CD4-positive, alpha-beta T cell (primary cell): ENCODE measurements around the gene MYT1. TPM values are rescaled to one million over a fixed set of nuclear protein-coding genes. Genes with fewer than 3 reads are reported as not detected.

Experiments
- ATAC-seq: fragments of 200-7000 bp; cut with Tn5 transposase; one replicate; pipeline ENCODE4 v1.10.0; 2022; ENCODE audit warnings: mild to moderate bottlenecking; ENCODE audit not compliant: poor library complexity
- CTCF ChIA-PET: fragments of 350-600 bp; sonication (Branson Sonifier 250); formaldehyde crosslinking; loops from one replicate; lab custom pipeline; 2021; ENCODE audit warnings: antibody characterized with exemption, inconsistent platforms; lab: Charles Lee
- POLR2A ChIA-PET: fragments of 350-600 bp; sonication (Branson Sonifier 250); formaldehyde crosslinking; loops from one replicate; lab custom pipeline; 2021; ENCODE audit warnings: antibody characterized with exemption, inconsistent platforms; lab: Charles Lee
- DNase-seq, 14 experiments: peaks; one replicate each; pipeline ENCODE4 v3.0.0-alpha.2; 2013 to 2020; ENCODE audit warnings: mixed read lengths in 2 of 14
- H3K27ac ChIP-seq, 2 donors: one replicate each; pipeline versions ENCODE4 v1.5.1 to v1.7.0; 2013; ENCODE audit warnings: low read length in 2 of 2, low read depth in 1 of 2, mild to moderate bottlenecking in 1 of 2
- H3K27me3 ChIP-seq, 2 experiments: 1 replicate in 1 of 2; 2 replicates in 1 of 2; pipeline versions ENCODE4 v1.6.1 to v1.7.0; 2013; ENCODE audit warnings: low read length in 2 of 2, control low read depth in 1 of 2, mild to moderate bottlenecking in 1 of 2, moderate library complexity in 1 of 2; ENCODE audit not compliant: insufficient read depth in 2 of 2, control insufficient read depth in 1 of 2
- H3K36me3 ChIP-seq: one replicate; pipeline ENCODE4 v1.6.1; 2013; ENCODE audit warnings: low read length, control low read depth; ENCODE audit not compliant: insufficient read depth
- H3K4me1 ChIP-seq: one replicate; pipeline ENCODE4 v1.6.1; 2013; ENCODE audit warnings: low read length, control low read depth; ENCODE audit not compliant: insufficient read depth
- H3K4me3 ChIP-seq: one replicate; pipeline ENCODE4 v1.5.1; 2013; ENCODE audit warnings: mild to moderate bottlenecking, low read length, moderate library complexity
- H3K9me3 ChIP-seq, 2 experiments: 1 replicate in 1 of 2; 2 replicates in 1 of 2; pipeline versions ENCODE4 v1.6.1 to v1.7.0; 2013; ENCODE audit warnings: low read length in 2 of 2, mild to moderate bottlenecking in 2 of 2, control low read depth in 1 of 2, moderate library complexity in 1 of 2; ENCODE audit not compliant: control insufficient read depth in 1 of 2, insufficient read depth in 1 of 2
- H3K27ac Mint-ChIP-seq: one replicate; pipeline ENCODE4 v1.8.0; 2020; ENCODE audit warnings: mixed read lengths
- H3K27me3 Mint-ChIP-seq: one replicate; pipeline ENCODE4 v1.8.0; 2021; ENCODE audit warnings: mixed read lengths
- H3K36me3 Mint-ChIP-seq: one replicate; pipeline ENCODE4 v1.8.0; 2021; ENCODE audit warnings: low read depth, mixed read lengths
- H3K4me1 Mint-ChIP-seq: one replicate; pipeline ENCODE4 v1.8.0; 2021; ENCODE audit warnings: low read depth, mixed read lengths
- H3K4me3 Mint-ChIP-seq: one replicate; pipeline ENCODE4 v1.8.0; 2020; ENCODE audit warnings: mild to moderate bottlenecking, mixed read lengths
- H3K9me3 Mint-ChIP-seq: one replicate; pipeline ENCODE4 v1.8.0; 2020; ENCODE audit warnings: mixed read lengths
- CTCF ChIP-seq: fragments of 200-600 bp; IDR thresholded peaks from one replicate; pipeline ENCODE4 v1.8.0; 2022; ENCODE audit warnings: antibody characterized with exemption, mild to moderate bottlenecking
- intact Hi-C, 2 experiments: fragments of 100-400 bp; cut with DNase I in 1 of 2; cut with micrococcal nuclease in 1 of 2; formaldehyde crosslinking; loops; one replicate each; pipeline versions ENCODE4 v1.15.1 to v1.9.0; 2023 to 2025; cut with DNase I, micrococcal nuclease
- total RNA-seq, 174 experiments: library from RNA in 2 of 174; stranded (reverse) in 2 of 174; gene quantifications; one replicate each; pipeline ENCODE4 v1.2.3 and lab custom pipeline; 2021 to 2026

MYT1 gene
- total RNA-seq, 2 experiments from 2014 or later, result 1.0 TPM; not detected in 1

- Mint-ChIP-seq H3K27me3 (no peaks in the 10 kb centered on the region), H3K36me3 (no peaks in the 10 kb centered on the region)
- no peak for DNase-seq
Measured at GRCh38 chr20:64237316-64237715, 73.1 kb downstream of the MYT1 start.

GRCh38 chr20:64238115-64238825 lies 74.0 kb downstream of the MYT1 start:
- DNase-seq (no peak), ATAC-seq (no peak)
- Histone ChIP-seq H3K36me3 (no peaks in the 10 kb centered on the region), H3K27me3 (no peaks in the 10 kb centered on the region), H3K27ac (no peak overlapping the region), H3K4me3 (no peak overlapping the region), H3K9me3 (no peaks in the 10 kb centered on the region), H3K4me1 (peaks cover 5% of the 10 kb centered on the region)
- Mint-ChIP-seq H3K4me1 (peaks cover 8% of the 10 kb centered on the region), H3K9me3 (no peaks in the 10 kb centered on the region), H3K27ac (no peak overlapping the region), H3K36me3 (no peaks in the 10 kb centered on the region), H3K27me3 (no peaks in the 10 kb centered on the region), H3K4me3 (no peak overlapping the region)
- POLR2A ChIA-PET, result no interaction called here
- no peak for TF ChIP-seq CTCF
- intact Hi-C loops, result no loop called here
- CTCF ChIA-PET, result no interaction called here

More at GRCh38 chr20:64237316-64237715, 73.1 kb downstream of the MYT1 start:
- POLR2A ChIA-PET, result no interaction called here
- intact Hi-C loops, result no loop called here
- no peak overlapping the region for H3K27ac Mint-ChIP-seq
- no peak overlapping the region for H3K4me3 Mint-ChIP-seq
- CTCF ChIA-PET, result no interaction called here
- H3K9me3 ChIP-seq, result no peaks in the 10 kb centered on the region
- ATAC-seq, result no peak
- H3K27ac ChIP-seq, result no peak overlapping the region
- H3K4me1 ChIP-seq, result peaks cover 11% of the 10 kb centered on the region
- H3K4me3 ChIP-seq, result no peak overlapping the region
- H3K36me3 ChIP-seq, result no peaks in the 10 kb centered on the region
- H3K4me1 Mint-ChIP-seq, result peaks cover 13% of the 10 kb centered on the region
- no peaks in the 10 kb centered on the region for H3K27me3 ChIP-seq
- H3K9me3 Mint-ChIP-seq, result no peaks in the 10 kb centered on the region
- no peak for TF ChIP-seq CTCF

- H3K4me1 Mint-ChIP-seq, result peaks cover 1% of the 10 kb centered on the region
- no peaks in the 10 kb centered on the region for H3K36me3 ChIP-seq
- no peak for TF ChIP-seq CTCF
- no peaks in the 10 kb centered on the region for H3K27me3 ChIP-seq
- H3K27me3 Mint-ChIP-seq, result no peaks in the 10 kb centered on the region
- CTCF ChIA-PET, result no interaction called here
- POLR2A ChIA-PET, result no interaction called here
- no peak overlapping the region for H3K27ac Mint-ChIP-seq
- no peak for DNase-seq
- no peak overlapping the region for H3K27ac ChIP-seq
- H3K9me3 ChIP-seq, result no peaks in the 10 kb centered on the region
- intact Hi-C loops, result no loop called here
- no peak overlapping the region for H3K4me3 ChIP-seq
- H3K36me3 Mint-ChIP-seq, result no peaks in the 10 kb centered on the region
- H3K9me3 Mint-ChIP-seq, result no peaks in the 10 kb centered on the region
- H3K4me1 ChIP-seq, result no peaks in the 10 kb centered on the region
- no peak for ATAC-seq
- no peak overlapping the region for H3K4me3 Mint-ChIP-seq
Measured at GRCh38 chr20:64238851-64239387, 74.7 kb downstream of the MYT1 start.
